Adrenal gland (tissue), 12 donors: ENCODE data around the gene TMIGD1. TPM values are rescaled to one million over a fixed set of nuclear protein-coding genes. Genes with fewer than 3 reads are reported as not detected.

Experiments
- DNase-seq, 7 donors: peaks; one replicate each; pipeline ENCODE4 v3.0.0-alpha.2; 2019 to 2020
- H3K27ac ChIP-seq, 5 donors: fragments of 200-600 bp; sonication (generic) in 4 of 5; 1 replicate in 3 of 5; 2 replicates in 2 of 5; pipeline versions ENCODE4 v1.5.1 to v1.8.0; 2016 to 2020; ENCODE audit warnings: mild to moderate bottlenecking in 1 of 5
- H3K27me3 ChIP-seq: fragments of 200-600 bp; 2 replicates; pipeline ENCODE4 v1.8.0; 2021
- H3K36me3 ChIP-seq, 2 donors: fragments of 200-600 bp; replicated peaks in 1 of 2; 1 replicate in 1 of 2; 2 replicates in 1 of 2; pipeline versions ENCODE4 v1.5.1 to v1.8.0; 2018 to 2022
- H3K4me1 ChIP-seq, 2 donors: fragments of 200-600 bp; replicated peaks in 1 of 2; 1 replicate in 1 of 2; 2 replicates in 1 of 2; pipeline versions ENCODE4 v1.5.1 to v1.8.0; 2018 to 2021
- H3K4me3 ChIP-seq, 4 donors: fragments of 200-600 bp; sonication (generic) in 3 of 4; one replicate each; pipeline ENCODE4 v1.5.1; 2016 to 2018
- H3K9me3 ChIP-seq, 3 donors: fragments of 200-600 bp; sonication (generic) in 1 of 3; replicated peaks in 1 of 3; 1 replicate in 2 of 3; 2 replicates in 1 of 3; pipeline versions ENCODE4 v1.5.1 to v1.8.0; 2016 to 2021
- POLR2A ChIP-seq, 2 donors: fragments of 450-650 bp; IDR thresholded peaks; one replicate each; pipeline ENCODE4 v1.6.1; 2017; ENCODE audit warnings: antibody characterized with exemption in 2 of 2, mild to moderate bottlenecking in 2 of 2, moderate library complexity in 1 of 2
- WGBS, 4 donors: extraction: QIAGEN DNeasy Blood & Tissue Kit in 2 of 4; methylation state at CpG; one replicate each; pipeline versions ENCODE4 v1.1.5 to v1.1.7; 2013 to 2017; 5-methylcytosine and 5-hydroxymethylcytosine counted together
- intact Hi-C, 2 donors: fragments of 100-400 bp; cut with DNase I; formaldehyde crosslinking; loops; one replicate each; pipeline versions ENCODE4 v1.14.1 to v1.15.0; 2022 to 2023
- polyA plus RNA-seq, 3 donors: library from polyadenylated mRNA; stranded (reverse); fragments of 200-250 nt in 2 of 3; fragments of 350-450 nt in 1 of 3; fragmentation: Illumina TruSeq in 1 of 3; extraction: RNeasy Lipid Tissue Mini Kit (QIAGEN cat#74804) in 1 of 3; gene quantifications; one replicate each; pipeline ENCODE4 v1.2.3, GENCODE V29; 2013 to 2014
- total RNA-seq, 9 donors: library from RNA; depleted of rRNA in 4 of 9; stranded (reverse); fragments of >200 nt in 4 of 9; fragments of 120-200 nt in 1 of 9; fragmentation: NEBNext Ultra II Directional in 1 of 9; extraction: Animal tissue kit (Norgen Biotek cat#: 25700) in 1 of 9; gene quantifications; one replicate each; pipeline versions ENCODE4 v1.1.0 to v1.2.4, GENCODE V29; 2013 to 2023
- TF ChIP-seq, protein P1 (sequence below), 6 experiments: fragments of 450-650 bp in 4 of 6; fragments of 200-600 bp in 2 of 6; sonication (generic) in 1 of 6; IDR thresholded peaks; 1 replicate in 5 of 6; 2 replicates in 1 of 6; pipeline versions ENCODE4 v1.5.1 to v1.8.0; 2016 to 2021; ENCODE audit warnings: antibody characterized with exemption in 6 of 6, mild to moderate bottlenecking in 2 of 6, moderate library complexity in 1 of 6
- donor health status: healthy with polysubstance abuse.
- donor health status: Bipolar disorder and iron deficiency.
- donor health status: DM: yes; HTN: yes; CAD: no.
- donor health status: DM: no; HTN: no; CAD: no.
- donor health status: DM: no; HTN: no; CAD: no.
- donor health status: DM: yes; HTN: yes; CAD: no.

Gene TMIGD1
- total and polyA plus RNA-seq, 12 donors: not detected

DNA sequence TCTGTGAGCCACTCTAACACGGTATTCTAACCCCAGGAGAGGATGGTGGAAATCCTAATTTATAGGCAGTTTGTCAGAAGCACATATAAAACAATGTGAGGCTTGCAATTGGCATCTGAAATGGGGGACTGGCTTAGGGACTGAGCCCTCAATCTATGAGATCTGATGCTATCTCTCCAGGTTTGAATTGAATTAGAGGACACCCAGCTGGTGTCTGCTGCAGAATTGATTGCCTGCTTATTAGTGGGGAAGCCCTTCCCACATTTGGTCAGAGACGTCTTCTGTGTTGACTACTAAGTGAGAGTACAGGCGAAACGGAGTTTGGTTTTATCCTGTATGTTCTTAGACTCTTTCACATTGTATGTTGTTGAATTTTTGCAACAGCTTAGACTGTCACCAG, 13.6 kb upstream of the TMIGD1 start:
- H3K4me1 ChIP-seq: peaks cover 0 to 10% of the 10 kb centered on the region in 2 donors
- H3K27me3 ChIP-seq: no peaks in the 10 kb centered on the region
- no peak overlapping the region for H3K27ac ChIP-seq
- no peak overlapping the region for H3K4me3 ChIP-seq
- intact Hi-C loops: loop anchor here in 1 of 2 donors (10.0 kb wide), 1 partner anchor 127 kb away; the partner anchor contains the start of gene GOSR1
- no peak for DNase-seq
- H3K36me3 ChIP-seq: no peaks in the 10 kb centered on the region
- 65 to 77% (median 71%) methylated on average over 4 of the region's 4 CpGs for WGBS, 4 donors
- TF ChIP-seq POLR2A (IDR thresholded peaks at IDR 0.05): no peak
- TF ChIP-seq, protein P1, sequence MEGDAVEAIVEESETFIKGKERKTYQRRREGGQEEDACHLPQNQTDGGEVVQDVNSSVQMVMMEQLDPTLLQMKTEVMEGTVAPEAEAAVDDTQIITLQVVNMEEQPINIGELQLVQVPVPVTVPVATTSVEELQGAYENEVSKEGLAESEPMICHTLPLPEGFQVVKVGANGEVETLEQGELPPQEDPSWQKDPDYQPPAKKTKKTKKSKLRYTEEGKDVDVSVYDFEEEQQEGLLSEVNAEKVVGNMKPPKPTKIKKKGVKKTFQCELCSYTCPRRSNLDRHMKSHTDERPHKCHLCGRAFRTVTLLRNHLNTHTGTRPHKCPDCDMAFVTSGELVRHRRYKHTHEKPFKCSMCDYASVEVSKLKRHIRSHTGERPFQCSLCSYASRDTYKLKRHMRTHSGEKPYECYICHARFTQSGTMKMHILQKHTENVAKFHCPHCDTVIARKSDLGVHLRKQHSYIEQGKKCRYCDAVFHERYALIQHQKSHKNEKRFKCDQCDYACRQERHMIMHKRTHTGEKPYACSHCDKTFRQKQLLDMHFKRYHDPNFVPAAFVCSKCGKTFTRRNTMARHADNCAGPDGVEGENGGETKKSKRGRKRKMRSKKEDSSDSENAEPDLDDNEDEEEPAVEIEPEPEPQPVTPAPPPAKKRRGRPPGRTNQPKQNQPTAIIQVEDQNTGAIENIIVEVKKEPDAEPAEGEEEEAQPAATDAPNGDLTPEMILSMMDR (IDR thresholded peaks at IDR 0.05): no peak
- H3K9me3 ChIP-seq: no peaks in the 10 kb centered on the region

DNA sequence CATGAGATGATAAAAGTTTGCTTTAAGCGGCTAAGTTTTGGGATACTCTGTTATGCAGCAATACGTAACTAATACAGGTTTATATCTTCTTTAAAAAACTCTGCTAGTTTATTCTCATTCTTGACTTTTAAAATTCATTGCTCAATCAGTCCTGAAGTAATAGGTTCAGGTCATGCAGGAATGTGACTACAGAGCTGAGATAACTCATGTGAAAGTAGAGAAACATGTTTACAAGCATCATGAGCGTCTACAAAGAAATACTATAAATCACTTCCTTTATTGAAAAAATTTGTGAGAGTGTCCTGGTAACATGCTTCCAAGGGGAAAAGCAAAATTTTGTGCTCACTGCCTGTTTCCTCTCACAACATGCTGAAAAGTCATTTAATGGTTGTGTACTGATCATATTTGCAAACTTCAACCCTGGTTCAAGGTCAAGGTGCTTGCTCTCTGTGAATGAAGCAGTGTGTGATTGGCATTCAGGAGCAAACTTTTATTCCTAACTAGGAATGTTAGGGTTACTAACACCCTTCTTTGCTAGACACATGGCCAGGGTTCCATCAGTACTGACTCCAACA, 12.5 kb upstream of the TMIGD1 start:
- no peak for TF ChIP-seq POLR2A (IDR thresholded peaks at IDR 0.05)
- TF ChIP-seq, protein P1 (IDR thresholded peaks at IDR 0.05): no peak
- Histone ChIP-seq H3K27me3 (no peaks in the 10 kb centered on the region), H3K4me1 (peaks cover 0 to 10% of the 10 kb centered on the region in 2 donors), H3K36me3 (no peaks in the 10 kb centered on the region), H3K4me3 (no peak overlapping the region), H3K9me3 (no peaks in the 10 kb centered on the region), H3K27ac (peak overlapping the region in 1 of 5 donors; percentile 65)
- DNase-seq: no peak
- intact Hi-C loops: loop anchor here in 1 of 2 donors (10.0 kb wide), 1 partner anchor 128 kb away; the partner anchor contains the start of gene GOSR1
- 82 to 89% (median 84%) methylated on average over 3 of the region's 3 CpGs for WGBS, 4 donors

DNA sequence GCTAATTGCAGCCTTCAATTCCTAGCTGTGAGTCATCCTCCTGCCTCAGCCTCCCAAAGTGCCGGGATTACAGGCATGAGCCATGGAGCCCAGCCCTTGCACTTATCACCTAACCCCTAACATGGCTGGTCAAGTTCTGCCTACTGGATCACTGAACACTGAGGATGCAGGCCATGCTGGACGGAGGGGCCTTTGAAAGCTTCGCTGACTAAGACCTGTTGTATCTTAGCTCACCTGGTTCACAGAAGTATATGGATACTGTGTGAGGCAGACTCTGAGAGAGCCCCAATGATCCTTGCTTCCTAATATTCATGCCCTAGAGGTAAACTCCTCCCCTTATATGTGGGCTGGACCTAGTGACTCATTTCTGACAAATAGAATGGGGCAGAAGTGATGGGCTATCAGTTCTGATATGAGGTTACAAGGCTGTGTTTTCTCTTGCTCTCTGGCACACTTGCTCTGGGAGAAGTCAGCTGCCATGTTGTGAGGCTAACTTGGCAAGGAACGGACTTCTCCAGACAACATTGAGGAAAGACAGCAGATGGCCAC, 11.7 kb upstream of the TMIGD1 start:
- H3K36me3 ChIP-seq: no peaks in the 10 kb centered on the region
- TF ChIP-seq, protein P1 (IDR thresholded peaks at IDR 0.05): no peak
- no peak for TF ChIP-seq POLR2A (IDR thresholded peaks at IDR 0.05)
- no peaks in the 10 kb centered on the region for H3K9me3 ChIP-seq
- H3K27ac ChIP-seq: peak overlapping the region in 2 of 5 donors; percentile 49 to 65
- no peak overlapping the region for H3K4me3 ChIP-seq
- WGBS, 4 donors: 89 to 98% (median 92%) methylated on average over 4 of the region's 4 CpGs
- intact Hi-C loops: loop anchor here in 1 of 2 donors (10.0 kb wide), 1 partner anchor 129 kb away; the partner anchor contains the start of gene GOSR1
- no peaks in the 10 kb centered on the region for H3K27me3 ChIP-seq
- no peak for DNase-seq
- H3K4me1 ChIP-seq: peaks cover 0 to 10% of the 10 kb centered on the region in 2 donors

DNA sequence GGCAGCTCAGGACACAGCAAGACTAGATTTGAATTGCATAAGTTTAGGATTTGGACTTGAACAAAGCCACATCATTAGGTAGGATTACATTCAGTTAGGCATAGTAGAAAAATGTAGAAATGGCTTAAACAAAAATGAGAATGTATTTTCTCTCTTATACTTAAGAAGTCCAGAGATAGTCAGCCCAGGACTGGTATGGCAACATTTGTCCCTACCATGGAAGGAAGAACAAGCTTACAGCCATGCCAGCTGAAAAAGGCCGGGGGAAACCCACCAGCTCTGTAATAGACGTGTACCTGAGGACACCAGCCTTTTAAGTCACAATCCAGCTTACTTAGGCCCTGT, 11.2 kb upstream of the TMIGD1 start:
- no peak overlapping the region for H3K4me3 ChIP-seq
- intact Hi-C loops: loop anchor here in 1 of 2 donors (10.0 kb wide), 1 partner anchor 130 kb away; the partner anchor contains the start of gene GOSR1
- H3K27me3 ChIP-seq: no peaks in the 10 kb centered on the region
- H3K36me3 ChIP-seq: no peaks in the 10 kb centered on the region
- no peaks in the 10 kb centered on the region for H3K9me3 ChIP-seq
- WGBS, 4 donors: 74 to 88% (median 80%) methylated on average over 2 of the region's 2 CpGs
- peak overlapping the region in 2 of 5 donors; percentile 49 to 65 for H3K27ac ChIP-seq
- no peak for DNase-seq
- peaks cover 0 to 16% of the 10 kb centered on the region in 2 donors for H3K4me1 ChIP-seq
- no peak for TF ChIP-seq POLR2A (IDR thresholded peaks at IDR 0.05)
- TF ChIP-seq, protein P1 (IDR thresholded peaks at IDR 0.05): no peak
